ENCODE data around the gene WDR5B.
A peak's percentile ranks its signal among the peaks of the same experiment; 100 is the strongest.

Gene WDR5B

DNA sequence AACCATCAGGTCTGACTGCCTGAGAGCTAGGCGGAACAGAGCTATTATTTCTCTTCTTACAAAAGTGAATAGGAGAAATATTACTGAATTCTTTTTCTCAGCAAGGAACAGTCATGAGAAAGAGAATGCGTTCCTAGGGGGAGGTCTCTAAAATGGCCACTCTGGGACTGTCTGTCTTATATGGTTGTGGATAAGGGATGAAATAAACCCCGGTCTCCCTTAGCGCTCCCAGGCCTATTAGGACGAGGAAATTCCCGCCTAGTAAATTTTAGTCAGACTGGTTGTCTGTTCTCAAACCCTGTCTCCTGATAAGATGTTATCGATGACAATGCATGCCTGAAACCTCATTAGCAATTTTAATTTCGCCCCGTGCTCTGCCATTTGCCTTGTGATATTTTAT lies 20.1 kb upstream of the WDR5B start:
- FAIRE-seq, result no peak
- TF ChIP-seq TAF1 (IDR thresholded peaks at IDR 0.05; ENCODE audit: borderline replicate concordance, low read depth, low read length) (no peak), POLR2AphosphoS5 (IDR thresholded peaks at IDR 0.05; ENCODE audit: low read depth, low read length) (no peak), POLR2A (IDR thresholded peaks at IDR 0.05; ENCODE audit: low read depth, low read length) (no peak)
- no peak for DNase-seq (ENCODE audit: insufficient read length)

DNA sequence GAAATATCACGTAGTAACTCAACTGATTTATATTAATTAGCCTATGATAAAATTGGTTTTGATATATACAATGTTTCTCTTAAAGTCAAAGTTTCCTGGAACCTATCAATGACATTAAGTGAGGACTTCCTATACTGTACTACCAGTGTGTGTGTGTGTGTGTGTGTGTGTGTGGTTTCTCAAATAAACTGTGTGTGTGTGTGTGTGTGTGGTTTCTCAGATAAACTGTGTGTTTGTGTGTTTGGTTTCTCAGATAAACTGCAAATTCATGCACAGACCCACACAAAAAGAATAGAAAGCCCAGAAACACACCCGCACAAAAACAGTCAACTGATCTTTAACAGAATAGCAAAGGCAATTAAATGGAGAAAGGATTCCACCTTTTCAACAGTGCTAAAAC lies 14.5 kb upstream of the WDR5B start:
- no peak for TF ChIP-seq TAF1 (IDR thresholded peaks at IDR 0.05; ENCODE audit: borderline replicate concordance, low read depth, low read length)
- no peak for TF ChIP-seq POLR2A (IDR thresholded peaks at IDR 0.05; ENCODE audit: low read depth, low read length)
- no peak for TF ChIP-seq POLR2AphosphoS5 (IDR thresholded peaks at IDR 0.05; ENCODE audit: low read depth, low read length)
- FAIRE-seq, result no peak
- no peak for DNase-seq (ENCODE audit: insufficient read length)

DNA sequence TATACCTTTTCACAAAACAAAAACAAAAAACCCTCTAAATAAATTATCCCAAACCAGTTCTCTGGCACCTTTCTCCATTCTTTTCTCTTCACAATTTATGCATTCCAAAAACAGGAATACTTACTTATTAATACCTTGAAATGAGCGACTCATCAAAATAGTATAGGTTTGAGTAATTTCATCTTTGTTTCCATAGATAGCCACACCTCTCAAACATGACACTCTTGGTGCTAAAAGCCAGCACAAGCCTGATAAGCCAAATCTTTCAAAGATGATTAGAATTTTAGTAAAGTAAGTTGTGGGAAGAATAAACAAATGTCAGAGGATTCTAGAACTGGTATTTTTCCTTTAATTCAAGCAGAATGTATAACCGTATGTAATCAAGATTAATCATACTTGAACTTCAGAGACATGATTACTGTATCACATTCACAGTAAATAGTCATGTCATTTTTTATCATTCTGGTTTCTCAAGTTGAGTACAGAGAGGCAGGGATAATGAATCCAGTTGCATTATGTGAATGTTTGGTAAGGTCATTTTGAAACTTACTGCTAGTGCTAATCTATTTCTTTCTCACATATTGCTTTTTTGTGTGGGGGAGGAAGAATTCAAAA lies 12.1 kb upstream of the WDR5B start:
- DNase-seq (ENCODE audit: insufficient read length) (no peak), FAIRE-seq (peak; percentile 48)
- TF ChIP-seq POLR2AphosphoS5 (IDR thresholded peaks at IDR 0.05; ENCODE audit: low read depth, low read length), result no peak
- no peak for TF ChIP-seq POLR2A (IDR thresholded peaks at IDR 0.05; ENCODE audit: low read depth, low read length)
- no peak for TF ChIP-seq TAF1 (IDR thresholded peaks at IDR 0.05; ENCODE audit: borderline replicate concordance, low read depth, low read length)

DNA sequence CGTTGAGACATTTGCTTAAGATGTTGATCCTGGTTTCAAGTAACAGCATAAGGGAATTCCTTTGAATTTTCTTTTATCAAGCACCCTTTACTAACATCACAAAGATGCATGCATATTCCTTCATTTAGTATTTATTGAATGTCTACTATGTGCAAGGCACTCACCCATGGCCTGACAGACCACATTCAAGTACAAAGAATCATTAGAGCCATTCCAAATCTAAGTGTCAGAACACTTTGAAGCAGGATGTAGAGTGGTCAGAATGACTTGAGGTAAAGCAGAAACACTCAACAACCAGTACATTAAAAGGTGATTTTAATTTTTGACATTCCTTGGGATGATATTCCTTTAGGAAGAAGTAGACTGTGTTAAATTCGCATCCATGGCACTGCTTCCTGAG lies 6.0 kb upstream of the WDR5B start:
- DNase-seq (ENCODE audit: insufficient read length), result no peak
- FAIRE-seq, result peak; percentile 73
- TF ChIP-seq TAF1 (IDR thresholded peaks at IDR 0.05; ENCODE audit: borderline replicate concordance, low read depth, low read length) (no peak), POLR2A (IDR thresholded peaks at IDR 0.05; ENCODE audit: low read depth, low read length) (no peak), POLR2AphosphoS5 (IDR thresholded peaks at IDR 0.05; ENCODE audit: low read depth, low read length) (no peak)

DNA sequence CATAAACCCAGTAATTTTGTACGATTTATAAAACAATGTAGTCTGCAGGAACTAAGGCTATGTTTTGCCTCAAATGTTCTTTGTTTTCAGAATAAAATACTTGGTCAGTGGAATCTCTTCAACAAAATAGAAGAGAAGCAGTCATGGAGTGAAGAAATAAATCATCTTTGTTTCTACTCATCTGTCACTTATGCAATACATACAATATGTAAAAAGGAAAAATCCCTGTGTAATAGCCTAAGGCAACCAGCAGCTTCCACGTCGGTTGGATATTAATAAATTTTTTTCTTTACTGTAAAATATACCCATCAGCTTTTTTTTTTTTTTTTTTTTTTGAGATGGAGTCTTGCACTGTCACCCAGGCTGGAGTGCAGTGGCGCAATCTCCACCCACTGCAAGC lies 5.2 kb upstream of the WDR5B start:
- no peak for TF ChIP-seq POLR2A (IDR thresholded peaks at IDR 0.05; ENCODE audit: low read depth, low read length)
- no peak for TF ChIP-seq POLR2AphosphoS5 (IDR thresholded peaks at IDR 0.05; ENCODE audit: low read depth, low read length)
- TF ChIP-seq TAF1 (IDR thresholded peaks at IDR 0.05; ENCODE audit: borderline replicate concordance, low read depth, low read length), result no peak
- DNase-seq (ENCODE audit: insufficient read length), result no peak
- FAIRE-seq, result no peak

DNA sequence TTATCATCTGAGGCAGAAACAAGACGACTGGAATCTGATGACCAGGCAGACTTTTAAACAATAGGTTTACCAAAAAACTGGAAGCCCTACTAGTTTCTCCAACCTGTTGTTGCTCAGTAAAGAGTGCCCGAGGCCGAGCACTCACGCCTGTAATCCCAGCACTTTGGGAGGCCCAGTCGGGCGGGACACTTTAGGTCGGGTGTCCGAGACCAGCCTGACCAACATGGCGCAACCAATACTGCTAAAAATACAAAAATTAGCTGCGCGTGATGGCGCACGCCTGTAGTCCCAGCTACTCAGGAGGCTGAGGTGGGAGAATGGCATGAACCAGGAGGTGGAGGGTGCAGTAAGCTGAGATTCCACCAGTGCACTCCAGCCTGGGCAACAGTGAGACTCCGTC lies 1.1 kb upstream of the WDR5B start:
- DNase-seq (ENCODE audit: insufficient read length), result no peak
- no peak for FAIRE-seq
- TF ChIP-seq POLR2AphosphoS5 (IDR thresholded peaks at IDR 0.05; ENCODE audit: low read depth, low read length) (no peak), TAF1 (IDR thresholded peaks at IDR 0.05; ENCODE audit: borderline replicate concordance, low read depth, low read length) (no peak), POLR2A (IDR thresholded peaks at IDR 0.05; ENCODE audit: low read depth, low read length) (no peak)

DNA sequence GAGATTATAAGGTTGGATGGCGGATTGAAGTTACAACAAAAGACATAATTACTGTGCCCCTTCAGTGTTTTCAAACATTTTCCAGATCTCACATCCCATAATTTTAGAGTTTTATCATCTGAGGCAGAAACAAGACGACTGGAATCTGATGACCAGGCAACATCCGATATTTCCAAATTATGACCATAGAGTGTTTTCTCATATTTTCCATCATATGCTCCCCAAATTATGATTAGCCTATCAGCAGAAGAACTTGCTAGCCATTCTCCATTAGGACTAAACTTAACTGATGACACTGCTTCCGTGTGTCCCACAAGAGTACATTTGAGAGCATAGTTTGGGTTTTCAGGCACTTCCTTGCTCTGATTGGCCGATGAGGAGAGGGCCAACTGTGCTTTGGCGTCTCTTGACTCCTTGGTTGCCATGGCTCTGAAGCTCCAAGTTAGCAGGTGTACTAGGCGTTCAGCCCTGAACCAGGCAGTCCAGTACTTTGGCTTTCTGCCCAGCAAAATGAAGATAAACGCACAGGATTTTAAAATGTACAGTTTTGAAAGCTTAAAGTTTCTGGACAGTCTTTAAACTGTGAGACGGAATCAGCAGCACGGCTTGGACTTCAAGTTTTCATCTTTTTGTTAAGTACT lies 638 bp downstream of the WDR5B start:
- FAIRE-seq, result no peak
- TF ChIP-seq POLR2AphosphoS5 (IDR thresholded peaks at IDR 0.05; ENCODE audit: low read depth, low read length) (no peak), TAF1 (IDR thresholded peaks at IDR 0.05; ENCODE audit: borderline replicate concordance, low read depth, low read length) (no peak), POLR2A (IDR thresholded peaks at IDR 0.05; ENCODE audit: low read depth, low read length) (no peak)
- peak; percentile 35 for DNase-seq (ENCODE audit: insufficient read length)

DNA sequence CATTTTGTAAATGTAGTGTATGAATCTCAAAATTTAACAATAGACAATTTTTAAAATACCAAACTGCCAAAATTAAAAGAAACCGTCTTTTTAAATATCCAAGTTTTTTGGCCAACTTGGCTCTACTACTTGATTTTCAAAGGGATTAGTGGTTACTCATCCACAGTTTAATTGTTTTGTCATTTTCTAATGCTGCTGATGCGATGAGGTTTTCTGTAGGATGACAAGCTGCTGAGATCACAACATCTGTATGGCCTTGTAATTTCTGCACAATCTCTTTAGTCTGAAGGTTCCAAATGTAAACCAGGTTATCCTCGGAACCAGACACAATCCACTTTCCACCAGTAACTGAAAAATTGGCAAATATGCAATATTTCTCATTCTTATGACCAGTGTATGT lies 1.5 kb downstream of the WDR5B start:
- DNase-seq (ENCODE audit: insufficient read length), result no peak

DNA sequence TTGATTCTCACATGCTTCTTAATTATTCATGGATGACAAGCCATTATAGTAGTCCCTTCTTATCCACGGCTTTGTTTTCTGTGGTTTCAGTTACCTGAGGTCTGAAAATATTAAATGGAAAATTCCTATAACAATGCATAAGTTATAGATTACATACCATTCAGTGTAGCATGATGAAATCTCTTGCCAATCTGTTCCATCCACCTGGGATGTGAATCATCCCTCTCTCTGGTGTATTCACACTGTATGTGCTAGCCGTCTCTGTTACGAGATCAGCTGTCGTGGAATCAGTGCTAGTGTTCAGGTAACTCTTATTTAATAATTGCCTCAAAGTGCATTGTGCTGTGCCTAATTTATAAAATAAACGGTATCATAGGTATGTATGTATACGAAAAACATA lies 5.2 kb downstream of the WDR5B start:
- DNase-seq (ENCODE audit: insufficient read length) (no peak), FAIRE-seq (no peak)
- TF ChIP-seq POLR2AphosphoS5 (IDR thresholded peaks at IDR 0.05; ENCODE audit: low read depth, low read length) (no peak), POLR2A (IDR thresholded peaks at IDR 0.05; ENCODE audit: low read depth, low read length) (no peak), TAF1 (IDR thresholded peaks at IDR 0.05; ENCODE audit: borderline replicate concordance, low read depth, low read length) (no peak)

More for the DNA sequence above, 1.5 kb downstream of the WDR5B start:
- TF ChIP-seq POLR2AphosphoS5 (IDR thresholded peaks at IDR 0.05; ENCODE audit: low read depth, low read length), result no peak
- FAIRE-seq, result no peak

DNA sequence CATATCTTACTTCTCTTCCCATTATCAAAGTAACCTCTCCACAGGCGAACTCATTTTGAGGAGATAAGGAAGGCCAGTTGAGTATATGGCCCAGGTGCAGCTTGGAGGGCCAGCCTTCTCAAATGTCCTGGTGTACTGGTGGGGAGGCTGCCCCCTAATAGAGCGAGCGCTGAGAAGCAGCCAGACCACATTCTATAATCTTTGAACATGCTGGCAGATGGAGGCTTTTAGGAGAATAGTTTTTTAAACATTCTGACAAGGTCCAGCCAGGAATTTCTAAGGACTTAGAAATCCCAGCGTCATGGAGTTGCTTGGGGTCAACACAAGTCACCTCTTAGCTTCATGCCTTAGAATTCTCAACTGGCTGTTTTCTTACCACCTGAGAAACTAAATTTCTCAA lies 5.8 kb downstream of the WDR5B start:
- DNase-seq (ENCODE audit: insufficient read length) (no peak), FAIRE-seq (no peak)
- TF ChIP-seq POLR2A (IDR thresholded peaks at IDR 0.05; ENCODE audit: low read depth, low read length) (no peak), TAF1 (IDR thresholded peaks at IDR 0.05; ENCODE audit: borderline replicate concordance, low read depth, low read length) (no peak), POLR2AphosphoS5 (IDR thresholded peaks at IDR 0.05; ENCODE audit: low read depth, low read length) (no peak)

DNA sequence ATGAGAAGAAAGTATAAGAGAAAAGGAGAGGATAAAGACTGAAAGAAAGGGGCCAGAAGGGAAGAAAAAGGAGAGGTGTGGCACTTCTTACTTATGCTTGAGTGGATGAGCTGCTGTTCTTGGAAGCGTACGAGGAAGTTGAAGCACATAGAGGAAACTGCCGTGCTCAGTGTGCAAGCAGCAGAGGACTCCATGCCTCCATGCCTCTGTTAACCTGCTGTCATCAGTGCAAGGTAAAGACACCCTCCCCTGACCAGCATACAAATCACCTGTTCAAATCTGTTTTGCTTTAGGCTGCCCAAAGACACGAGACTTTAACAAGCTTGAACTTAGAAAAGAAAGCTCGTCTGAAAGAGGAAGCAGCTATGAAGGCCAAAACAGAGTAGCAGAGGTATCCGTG lies 6.4 kb downstream of the WDR5B start:
- DNase-seq (ENCODE audit: insufficient read length) (no peak), FAIRE-seq (no peak)
- no peak for TF ChIP-seq TAF1 (IDR thresholded peaks at IDR 0.05; ENCODE audit: borderline replicate concordance, low read depth, low read length)
- no peak for TF ChIP-seq POLR2AphosphoS5 (IDR thresholded peaks at IDR 0.05; ENCODE audit: low read depth, low read length)
- no peak for TF ChIP-seq POLR2A (IDR thresholded peaks at IDR 0.05; ENCODE audit: low read depth, low read length)

DNA sequence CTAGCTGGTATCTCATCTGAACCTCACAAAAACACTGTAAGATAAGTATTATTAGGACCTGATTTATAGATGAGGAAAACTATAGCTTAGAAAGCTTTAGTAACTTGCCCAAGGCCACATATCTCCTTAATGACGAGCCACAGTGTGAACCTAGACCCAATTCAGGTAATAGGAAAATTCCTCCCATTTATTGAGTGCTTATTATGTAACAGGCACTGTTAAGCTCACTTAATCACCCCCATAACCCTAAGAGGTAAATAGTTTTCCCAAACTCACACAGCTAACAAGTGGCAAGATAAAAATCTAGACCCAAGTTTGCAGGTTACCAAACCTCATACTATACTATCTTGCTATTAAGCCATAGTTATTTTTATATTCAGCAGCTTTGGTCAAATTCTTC lies 7.9 kb downstream of the WDR5B start:
- FAIRE-seq, result no peak
- DNase-seq (ENCODE audit: insufficient read length), result no peak
- TF ChIP-seq TAF1 (IDR thresholded peaks at IDR 0.05; ENCODE audit: borderline replicate concordance, low read depth, low read length) (no peak), POLR2AphosphoS5 (IDR thresholded peaks at IDR 0.05; ENCODE audit: low read depth, low read length) (no peak), POLR2A (IDR thresholded peaks at IDR 0.05; ENCODE audit: low read depth, low read length) (no peak)
